ENCODE measurements around the gene CLDN3. TPM values are rescaled to one million over a fixed set of nuclear protein-coding genes. Genes with fewer than 3 reads are reported as not detected.

CLDN3 gene
- total and polyA plus RNA-seq, 9 of the 15 experiments (the other 6 are each of a cell fraction or from before 2014, with no cell fraction given) = 0.29 TPM; not detected in 8

DNA sequence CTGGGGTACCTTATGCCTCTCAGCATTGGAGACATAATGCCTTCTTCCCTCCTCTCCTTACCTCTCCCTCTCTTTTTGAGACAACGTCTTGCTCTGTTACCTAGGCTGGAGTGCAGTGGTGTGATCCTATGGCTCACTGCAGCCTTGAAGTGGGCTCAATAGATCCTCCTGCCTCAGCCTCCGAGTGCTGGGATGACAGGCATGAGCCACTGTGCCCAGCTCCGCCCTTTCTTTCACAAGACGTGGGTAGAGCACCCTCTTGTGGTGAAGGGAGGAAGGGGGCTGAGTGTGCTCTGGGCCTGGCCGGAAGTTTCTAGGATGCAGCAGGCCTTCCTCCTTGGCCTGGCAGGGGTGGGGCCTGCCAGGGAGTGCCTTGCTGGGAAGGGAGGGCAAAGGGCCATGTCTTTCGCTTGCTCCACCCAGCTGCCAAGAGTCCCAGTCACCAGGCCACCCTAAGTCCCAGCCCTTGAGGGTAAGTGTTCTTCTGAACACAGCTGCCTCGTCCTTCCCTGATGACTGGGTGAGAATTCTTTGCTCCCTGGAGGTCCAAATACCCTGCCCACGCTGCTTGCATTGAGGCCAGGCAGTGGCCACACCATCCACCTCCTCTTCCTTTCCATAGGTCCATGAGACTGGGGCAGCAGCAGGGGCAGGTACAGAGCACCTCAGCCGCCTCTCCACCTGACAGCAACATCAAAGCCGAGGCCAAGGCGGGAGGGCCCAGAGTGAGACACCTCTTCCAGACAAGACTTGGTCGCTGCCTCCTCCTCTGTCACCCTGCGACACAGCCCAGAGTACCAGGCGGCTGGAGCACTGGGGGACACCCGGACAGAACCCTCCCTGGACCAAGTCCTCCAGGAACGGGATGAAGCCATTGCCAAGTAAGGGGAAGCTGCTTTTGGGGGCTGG lies 35.2 kb downstream of the CLDN3 start (continued):
- TF ChIP-seq, protein P1, sequence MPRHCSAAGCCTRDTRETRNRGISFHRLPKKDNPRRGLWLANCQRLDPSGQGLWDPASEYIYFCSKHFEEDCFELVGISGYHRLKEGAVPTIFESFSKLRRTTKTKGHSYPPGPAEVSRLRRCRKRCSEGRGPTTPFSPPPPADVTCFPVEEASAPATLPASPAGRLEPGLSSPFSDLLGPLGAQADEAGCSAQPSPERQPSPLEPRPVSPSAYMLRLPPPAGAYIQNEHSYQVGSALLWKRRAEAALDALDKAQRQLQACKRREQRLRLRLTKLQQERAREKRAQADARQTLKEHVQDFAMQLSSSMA (CRISPR knock-in tag; IDR thresholded peaks at IDR 0.05) = 0 out of 2 replicates have a peak, but pooled peaks have one; percentile 36
- no peak for TF ChIP-seq RBM34 (IDR thresholded peaks at IDR 0.05; ENCODE audit: borderline replicate concordance, insufficient read depth, low read length)
- TF ChIP-seq SP2 (IDR thresholded peaks at IDR 0.05; ENCODE audit: extremely low read depth, low read depth, low read length, poor library complexity, severe bottlenecking) = no peak
- no peak for TF ChIP-seq GATAD2A (IDR thresholded peaks at IDR 0.05)
- peak; percentile 53; the same call in 1 of the 2 replicates for TF ChIP-seq CAMTA2 (CRISPR knock-in tag; conservative IDR thresholded peaks at IDR 0.05)
- peak; percentile 35; the same call in 1 of the 2 replicates for TF ChIP-seq POLR2AphosphoS5 (IDR thresholded peaks at IDR 0.05; ENCODE audit: control insufficient read depth, insufficient read depth, low read depth, low read length)
- TF ChIP-seq, protein P2, sequence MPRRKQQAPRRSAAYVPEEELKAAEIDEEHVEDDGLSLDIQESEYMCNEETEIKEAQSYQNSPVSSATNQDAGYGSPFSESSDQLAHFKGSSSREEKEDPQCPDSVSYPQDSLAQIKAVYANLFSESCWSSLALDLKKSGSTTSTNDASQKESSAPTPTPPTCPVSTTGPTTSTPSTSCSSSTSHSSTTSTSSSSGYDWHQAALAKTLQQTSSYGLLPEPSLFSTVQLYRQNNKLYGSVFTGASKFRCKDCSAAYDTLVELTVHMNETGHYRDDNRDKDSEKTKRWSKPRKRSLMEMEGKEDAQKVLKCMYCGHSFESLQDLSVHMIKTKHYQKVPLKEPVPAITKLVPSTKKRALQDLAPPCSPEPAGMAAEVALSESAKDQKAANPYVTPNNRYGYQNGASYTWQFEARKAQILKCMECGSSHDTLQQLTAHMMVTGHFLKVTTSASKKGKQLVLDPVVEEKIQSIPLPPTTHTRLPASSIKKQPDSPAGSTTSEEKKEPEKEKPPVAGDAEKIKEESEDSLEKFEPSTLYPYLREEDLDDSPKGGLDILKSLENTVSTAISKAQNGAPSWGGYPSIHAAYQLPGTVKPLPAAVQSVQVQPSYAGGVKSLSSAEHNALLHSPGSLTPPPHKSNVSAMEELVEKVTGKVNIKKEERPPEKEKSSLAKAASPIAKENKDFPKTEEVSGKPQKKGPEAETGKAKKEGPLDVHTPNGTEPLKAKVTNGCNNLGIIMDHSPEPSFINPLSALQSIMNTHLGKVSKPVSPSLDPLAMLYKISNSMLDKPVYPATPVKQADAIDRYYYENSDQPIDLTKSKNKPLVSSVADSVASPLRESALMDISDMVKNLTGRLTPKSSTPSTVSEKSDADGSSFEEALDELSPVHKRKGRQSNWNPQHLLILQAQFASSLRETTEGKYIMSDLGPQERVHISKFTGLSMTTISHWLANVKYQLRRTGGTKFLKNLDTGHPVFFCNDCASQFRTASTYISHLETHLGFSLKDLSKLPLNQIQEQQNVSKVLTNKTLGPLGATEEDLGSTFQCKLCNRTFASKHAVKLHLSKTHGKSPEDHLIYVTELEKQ (CRISPR knock-in tag; IDR thresholded peaks at IDR 0.05) = no peak
- TF ChIP-seq, protein P3, sequence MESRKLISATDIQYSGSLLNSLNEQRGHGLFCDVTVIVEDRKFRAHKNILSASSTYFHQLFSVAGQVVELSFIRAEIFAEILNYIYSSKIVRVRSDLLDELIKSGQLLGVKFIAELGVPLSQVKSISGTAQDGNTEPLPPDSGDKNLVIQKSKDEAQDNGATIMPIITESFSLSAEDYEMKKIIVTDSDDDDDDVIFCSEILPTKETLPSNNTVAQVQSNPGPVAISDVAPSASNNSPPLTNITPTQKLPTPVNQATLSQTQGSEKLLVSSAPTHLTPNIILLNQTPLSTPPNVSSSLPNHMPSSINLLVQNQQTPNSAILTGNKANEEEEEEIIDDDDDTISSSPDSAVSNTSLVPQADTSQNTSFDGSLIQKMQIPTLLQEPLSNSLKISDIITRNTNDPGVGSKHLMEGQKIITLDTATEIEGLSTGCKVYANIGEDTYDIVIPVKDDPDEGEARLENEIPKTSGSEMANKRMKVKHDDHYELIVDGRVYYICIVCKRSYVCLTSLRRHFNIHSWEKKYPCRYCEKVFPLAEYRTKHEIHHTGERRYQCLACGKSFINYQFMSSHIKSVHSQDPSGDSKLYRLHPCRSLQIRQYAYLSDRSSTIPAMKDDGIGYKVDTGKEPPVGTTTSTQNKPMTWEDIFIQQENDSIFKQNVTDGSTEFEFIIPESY (CRISPR knock-in tag; IDR thresholded peaks at IDR 0.05) = no peak
- no peak for TF ChIP-seq JUNB (CRISPR knock-in tag; conservative IDR thresholded peaks at IDR 0.05)
- no peak for TF ChIP-seq ZZZ3 (IDR thresholded peaks at IDR 0.05)
- TF ChIP-seq OTX1 (CRISPR knock-in tag; IDR thresholded peaks at IDR 0.05) = no peak
- no peak for TF ChIP-seq NCOA4 (IDR thresholded peaks at IDR 0.05; ENCODE audit: partially characterized antibody)
- no peak for TF ChIP-seq MED1 (CRISPR knock-in tag; IDR thresholded peaks at IDR 0.05; ENCODE audit: borderline replicate concordance)
- no peak for TF ChIP-seq ZNF707 (CRISPR knock-in tag; conservative IDR thresholded peaks at IDR 0.05)
- TF ChIP-seq ZNF584 (CRISPR knock-in tag; IDR thresholded peaks at IDR 0.05; ENCODE audit: low read depth) = no peak
- TF ChIP-seq, protein P4, sequence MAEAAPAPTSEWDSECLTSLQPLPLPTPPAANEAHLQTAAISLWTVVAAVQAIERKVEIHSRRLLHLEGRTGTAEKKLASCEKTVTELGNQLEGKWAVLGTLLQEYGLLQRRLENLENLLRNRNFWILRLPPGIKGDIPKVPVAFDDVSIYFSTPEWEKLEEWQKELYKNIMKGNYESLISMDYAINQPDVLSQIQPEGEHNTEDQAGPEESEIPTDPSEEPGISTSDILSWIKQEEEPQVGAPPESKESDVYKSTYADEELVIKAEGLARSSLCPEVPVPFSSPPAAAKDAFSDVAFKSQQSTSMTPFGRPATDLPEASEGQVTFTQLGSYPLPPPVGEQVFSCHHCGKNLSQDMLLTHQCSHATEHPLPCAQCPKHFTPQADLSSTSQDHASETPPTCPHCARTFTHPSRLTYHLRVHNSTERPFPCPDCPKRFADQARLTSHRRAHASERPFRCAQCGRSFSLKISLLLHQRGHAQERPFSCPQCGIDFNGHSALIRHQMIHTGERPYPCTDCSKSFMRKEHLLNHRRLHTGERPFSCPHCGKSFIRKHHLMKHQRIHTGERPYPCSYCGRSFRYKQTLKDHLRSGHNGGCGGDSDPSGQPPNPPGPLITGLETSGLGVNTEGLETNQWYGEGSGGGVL (CRISPR knock-in tag; IDR thresholded peaks at IDR 0.05) = no peak
- TF ChIP-seq NR2C1 (IDR thresholded peaks at IDR 0.05) = no peak
- TF ChIP-seq NR2C1 (tag; IDR thresholded peaks at IDR 0.05) = no peak
- TF ChIP-seq SPI1 (IDR thresholded peaks at IDR 0.05; ENCODE audit: borderline replicate concordance, low read depth, low read length) = 0 out of 2 replicates have a peak, but pooled peaks have one; percentile 15
